ENCODE results near the gene KCNMB3. TPM values are rescaled to one million over a fixed set of nuclear protein-coding genes. Genes with fewer than 3 reads are reported as not detected.
"Not testable (repeated sequence)": the region's sequence is repeated elsewhere in the genome, so short reads cannot be mapped to it uniquely, and the experiment has no call there.

The KCNMB3 gene
- total RNA-seq, 2 donors from 2014 or later = 0.46 to 0.89 TPM

GRCh38 chr3:179218213-179218612 is 32.7 kb downstream of the KCNMB3 start:
- H3K4me1 Mint-ChIP-seq (ENCODE audit: low read depth); H3K36me3 Mint-ChIP-seq (ENCODE audit: insufficient read depth in 2 of 2); H3K27ac Mint-ChIP-seq; H3K9me3 Mint-ChIP-seq; ATAC-seq (replicated peaks in 1 of 2); H3K4me3 Mint-ChIP-seq; H3K27me3 Mint-ChIP-seq (ENCODE audit: low read depth); DNase-seq: not testable (repeated sequence)

GRCh38 chr3:179215550-179215949 is 35.4 kb downstream of the KCNMB3 start:
- ATAC-seq (replicated peaks in 1 of 2); H3K9me3 Mint-ChIP-seq; H3K27ac Mint-ChIP-seq; H3K27me3 Mint-ChIP-seq (ENCODE audit: low read depth); H3K36me3 Mint-ChIP-seq (ENCODE audit: insufficient read depth in 2 of 2); H3K4me1 Mint-ChIP-seq (ENCODE audit: low read depth); DNase-seq; H3K4me3 Mint-ChIP-seq: not testable (repeated sequence)

GRCh38 chr3:179200790-179201189 is 50.1 kb downstream of the KCNMB3 start:
- Mint-ChIP-seq H3K36me3 (ENCODE audit: insufficient read depth in 2 of 2) (peaks cover 2 to 6% of the 10 kb centered on the region in 2 donors), H3K9me3 (no peaks in the 10 kb centered on the region), H3K27me3 (ENCODE audit: low read depth) (no peaks in the 10 kb centered on the region), H3K4me1 (ENCODE audit: low read depth) (peaks cover 21% of the 10 kb centered on the region), H3K4me3 (no peak overlapping the region), H3K27ac (no peak overlapping the region)
- DNase-seq (no peak), ATAC-seq (replicated peaks in 1 of 2) (no peak)

GRCh38 chr3:179196700-179197099 is 54.2 kb downstream of the KCNMB3 start:
- no peak for ATAC-seq (replicated peaks in 1 of 2)
- Mint-ChIP-seq H3K4me1 (ENCODE audit: low read depth) (peaks cover 43% of the 10 kb centered on the region), H3K36me3 (ENCODE audit: insufficient read depth in 2 of 2) (peaks cover 2 to 4% of the 10 kb centered on the region in 2 donors), H3K9me3 (no peaks in the 10 kb centered on the region), H3K4me3 (no peak overlapping the region), H3K27me3 (ENCODE audit: low read depth) (no peaks in the 10 kb centered on the region), H3K27ac (peak overlapping the region; percentile 60)
- DNase-seq = no peak

GRCh38 chr3:179196098-179196497 is 54.8 kb downstream of the KCNMB3 start:
- no peaks in the 10 kb centered on the region for H3K27me3 Mint-ChIP-seq (ENCODE audit: low read depth)
- peak; percentile 4 to 18 for DNase-seq
- H3K9me3 Mint-ChIP-seq = no peaks in the 10 kb centered on the region
- ATAC-seq (replicated peaks in 1 of 2) = peak; percentile 63 to 68
- peak overlapping the region in 1 of 2 donors; percentile 1 for H3K4me3 Mint-ChIP-seq
- peaks cover 2 to 4% of the 10 kb centered on the region in 2 donors for H3K36me3 Mint-ChIP-seq (ENCODE audit: insufficient read depth in 2 of 2)
- no peak overlapping the region for H3K27ac Mint-ChIP-seq
- peaks cover 43% of the 10 kb centered on the region for H3K4me1 Mint-ChIP-seq (ENCODE audit: low read depth)

- no peaks in the 10 kb centered on the region for H3K27me3 Mint-ChIP-seq (ENCODE audit: low read depth)
- no peak overlapping the region for H3K4me3 Mint-ChIP-seq
- peaks cover 0 to 1% of the 10 kb centered on the region in 2 donors for H3K36me3 Mint-ChIP-seq (ENCODE audit: insufficient read depth in 2 of 2)
- peak overlapping the region; percentile 39 for H3K27ac Mint-ChIP-seq
- H3K9me3 Mint-ChIP-seq = no peaks in the 10 kb centered on the region
- H3K4me1 Mint-ChIP-seq (ENCODE audit: low read depth) = peaks cover 43% of the 10 kb centered on the region
- ATAC-seq (replicated peaks in 1 of 2) = no peak
- no peak for DNase-seq
These were observed 56.0 kb downstream of the KCNMB3 start for GRCh38 chr3:179194931-179195330.

Other genes with a start within 250 kb of the KCNMB3 start
- 10 to 100 TPM; 24.7 to 27.2 TPM for gene ZMAT3, start 179.3 kb downstream of the KCNMB3 start, total RNA-seq
- 10 to 100 TPM; 19.2 to 25.6 TPM for gene PIK3CA, start 102.8 kb downstream of the KCNMB3 start, total RNA-seq
- 10 to 100 TPM; 36.1 to 41.0 TPM for gene ZNF639, start 71.9 kb upstream of the KCNMB3 start, total RNA-seq
- 10 to 100 TPM; 31.1 to 32.0 TPM for gene MFN1, start 96.6 kb upstream of the KCNMB3 start, total RNA-seq
- under 1 TPM; 0.39 to 0.60 TPM for gene GNB4, start 200.4 kb upstream of the KCNMB3 start, total RNA-seq

Data from activated T-cell treated with anti-CD3 and anti-CD28 coated beads, Interleukin-2, amount 50 U/mL, for 72 hours (primary cell).